Stimulated activated CD8-positive, alpha-beta memory T cell treated with anti-CD3 and anti-CD28 coated beads, Interleukin-12 subunit alpha, Interleukin-12 subunit beta, amount 100 ng/mL, for 24 hours (primary cell): ENCODE results near the gene CPB1.

ENCODE experiments used
- DNase-seq: peaks from one replicate; pipeline ENCODE4 v3.0.0-alpha.2; 2020; ENCODE audit errors: extremely low read depth

CPB1 gene

DNA sequence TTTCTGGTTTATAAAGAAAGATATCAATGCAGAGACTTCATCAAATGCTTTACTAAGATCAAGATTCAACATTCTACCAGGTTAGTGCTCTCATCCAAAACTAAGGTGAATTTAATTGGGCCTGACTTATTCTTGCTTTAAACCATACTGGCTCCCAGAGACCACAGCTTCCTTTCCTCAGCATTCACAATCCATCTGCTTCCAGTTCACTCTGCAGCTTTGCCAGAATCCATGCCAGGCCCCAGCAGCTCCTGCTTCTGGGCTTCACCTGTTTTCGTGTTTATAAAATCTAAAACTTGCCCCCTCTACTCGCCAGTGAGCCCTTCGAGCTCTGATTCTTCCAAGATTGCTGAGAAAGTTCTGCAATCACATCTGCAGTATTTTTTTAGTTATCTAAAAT lies 2.3 kb downstream of the CPB1 start:
- no peak for DNase-seq

DNA sequence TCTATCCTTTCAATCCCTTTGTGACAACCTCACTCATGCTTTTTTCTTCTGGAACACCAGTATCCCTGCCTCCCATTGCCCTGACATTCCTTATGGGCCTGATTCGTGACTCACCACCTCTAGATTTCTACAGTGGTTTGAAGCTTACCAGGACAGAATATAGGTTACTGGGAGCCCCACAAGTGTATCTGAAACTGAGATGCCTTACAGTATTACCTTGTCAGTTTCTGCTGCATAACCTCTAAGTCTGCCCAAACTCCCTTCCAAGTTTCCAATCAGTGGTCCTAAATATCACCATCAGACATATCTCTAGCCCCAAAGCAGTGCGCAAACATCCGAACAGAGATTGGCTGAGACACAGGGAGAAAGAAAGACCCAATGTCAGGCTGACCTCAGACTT lies 5.6 kb downstream of the CPB1 start:
- DNase-seq: no peak

DNA sequence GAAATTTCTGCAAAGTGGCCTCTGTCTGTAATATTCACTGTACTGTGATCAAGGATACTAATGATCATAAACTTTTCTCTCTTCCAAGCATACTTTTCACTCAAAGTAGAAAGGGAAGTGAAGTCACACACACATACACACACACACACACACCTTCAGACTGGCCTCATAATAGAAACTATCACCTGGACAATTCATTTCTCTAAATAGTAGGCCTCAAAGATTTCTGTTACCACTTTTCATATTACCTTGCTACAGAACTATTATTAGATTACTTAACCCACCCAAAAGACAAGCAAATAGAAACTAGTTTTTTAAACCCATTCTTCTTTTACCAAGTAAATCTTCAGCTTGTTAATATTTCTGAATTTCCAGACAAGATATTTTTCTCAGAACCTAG lies 12.2 kb downstream of the CPB1 start:
- no peak for DNase-seq

DNA sequence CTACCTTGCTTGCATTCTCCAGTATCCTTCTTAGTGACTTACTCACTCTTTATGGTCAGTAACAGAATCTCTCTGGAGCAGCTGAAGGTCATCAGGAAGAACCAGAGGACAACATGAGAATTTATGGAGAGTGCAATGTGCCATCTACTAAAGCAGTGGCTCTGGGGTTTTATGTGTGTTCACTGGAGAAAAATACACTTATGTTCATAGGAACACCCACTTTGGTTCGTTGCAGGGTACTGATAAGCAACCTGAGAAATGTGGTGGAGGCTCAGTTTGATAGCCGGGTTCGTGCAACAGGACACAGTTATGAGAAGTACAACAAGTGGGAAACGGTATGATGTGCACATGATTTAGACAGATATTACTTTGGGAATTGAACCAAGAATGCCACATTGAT lies 12.8 kb downstream of the CPB1 start:
- no peak for DNase-seq

DNA sequence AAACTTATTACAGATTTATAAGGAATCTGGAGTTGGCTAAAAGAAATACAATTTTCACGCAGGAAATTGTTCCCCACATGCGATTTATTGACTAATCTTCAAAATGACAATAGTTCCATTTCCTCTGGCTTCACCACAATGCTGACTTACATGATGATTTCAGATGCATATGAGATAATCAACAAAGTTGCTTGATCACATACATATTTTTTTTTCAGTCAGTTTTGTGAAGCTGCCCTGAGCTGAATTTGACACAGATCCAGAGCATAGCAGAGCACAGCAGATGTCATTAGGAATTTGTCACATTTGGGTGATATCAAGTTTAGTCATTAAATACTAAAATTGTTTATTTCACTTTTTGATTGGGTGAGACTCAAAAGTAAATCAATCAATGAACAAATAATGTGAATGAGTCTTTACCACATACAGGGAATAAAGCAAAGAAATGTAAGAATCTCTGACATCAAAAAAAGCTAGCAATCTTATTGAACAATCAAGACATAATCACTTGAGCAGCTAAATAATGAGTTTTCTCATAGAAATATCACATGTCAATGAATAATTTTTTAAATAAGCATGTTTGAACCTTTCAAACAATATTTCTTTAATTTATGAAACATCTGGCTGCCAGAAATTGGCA lies 18.3 kb downstream of the CPB1 start:
- no peak for DNase-seq

DNA sequence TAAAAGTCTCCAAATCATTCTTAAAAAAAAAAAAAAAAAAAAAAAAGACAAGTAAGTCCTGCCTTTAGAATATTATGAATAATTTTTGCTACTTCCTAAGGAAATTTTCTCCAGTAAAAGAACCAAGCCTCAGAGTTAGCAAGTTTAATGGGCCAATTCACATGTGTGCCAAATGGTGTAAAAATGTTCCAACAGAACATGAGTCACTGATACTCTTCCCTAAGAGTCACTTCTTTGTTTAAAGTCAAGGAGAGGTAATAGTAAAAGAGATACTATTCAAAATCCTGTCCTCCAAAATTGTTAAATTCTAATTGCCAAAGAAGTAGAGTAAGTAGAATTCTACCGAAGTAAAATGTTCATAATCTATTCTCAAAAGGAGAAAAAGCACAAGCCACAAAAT lies 19.7 kb downstream of the CPB1 start:
- no peak for DNase-seq

DNA sequence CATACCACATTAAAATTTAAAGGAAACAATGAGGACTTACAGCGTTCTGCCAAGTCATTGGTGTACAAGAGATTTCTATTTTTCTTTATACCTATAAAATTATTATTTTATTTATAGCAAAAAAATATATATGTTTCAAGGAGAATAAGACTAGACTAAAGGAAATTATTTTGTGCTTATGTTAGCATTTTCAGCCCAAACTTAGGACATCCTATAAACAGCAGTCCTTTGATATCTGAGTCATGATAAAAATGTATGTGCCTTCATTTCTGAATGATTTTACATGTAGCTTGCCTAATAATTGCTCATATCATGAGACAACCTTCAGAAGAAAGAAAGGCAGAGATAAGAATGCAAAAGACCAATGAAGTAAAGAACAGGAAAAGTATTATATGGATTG lies 20.8 kb downstream of the CPB1 start:
- DNase-seq: no peak

DNA sequence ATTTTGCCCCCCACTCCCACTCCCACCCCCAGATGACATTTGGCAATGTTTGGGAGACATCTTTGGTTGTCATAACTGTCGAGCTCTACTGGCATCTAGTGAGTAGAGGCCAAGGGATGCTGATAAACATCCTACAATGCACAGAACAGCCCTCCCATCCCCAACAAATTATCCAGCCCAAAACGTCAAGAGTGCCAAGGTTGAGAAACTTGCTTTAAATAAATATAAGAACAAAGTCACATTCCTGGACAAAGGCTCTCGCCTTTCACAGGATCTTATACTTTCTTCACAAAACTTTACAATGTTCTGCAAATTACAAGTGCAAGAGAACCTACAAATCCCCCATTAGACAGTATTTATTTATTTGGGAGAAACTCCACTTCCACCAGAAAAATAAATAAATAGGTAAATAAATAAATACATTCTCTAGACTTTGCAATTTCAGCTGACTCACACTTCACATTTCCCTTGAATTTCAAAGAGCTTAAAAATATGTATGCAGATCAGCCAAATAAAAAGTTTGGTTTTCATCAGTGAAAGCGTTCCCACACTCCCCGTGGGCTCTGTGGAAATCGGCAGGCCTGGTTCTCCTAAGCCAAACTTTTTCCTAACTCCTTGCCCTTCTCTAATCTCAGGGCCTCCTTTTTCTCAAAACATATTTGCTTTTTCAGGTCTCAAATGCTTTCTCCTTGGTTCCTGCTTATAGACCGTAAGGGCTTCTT lies 24.8 kb downstream of the CPB1 start:
- no peak for DNase-seq

DNA sequence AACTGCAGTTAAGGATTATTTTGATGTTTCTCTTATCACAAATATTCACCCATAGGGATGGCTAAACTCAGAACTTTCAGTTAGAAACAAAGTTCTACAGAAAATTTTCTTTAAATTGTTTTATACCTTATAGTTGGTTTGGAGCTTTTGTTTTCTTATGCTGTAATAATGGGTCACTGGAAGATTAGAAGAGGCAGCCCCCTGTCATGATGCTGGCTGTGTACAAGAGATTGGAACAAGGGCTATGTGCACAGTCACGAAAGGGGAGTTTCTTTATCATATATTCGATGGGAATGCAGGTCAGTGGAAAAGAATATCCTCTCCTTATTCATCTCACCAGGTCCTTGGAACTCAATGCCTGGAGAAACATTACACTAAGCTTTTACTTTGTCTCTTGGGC lies 25.5 kb downstream of the CPB1 start:
- DNase-seq: no peak

DNA sequence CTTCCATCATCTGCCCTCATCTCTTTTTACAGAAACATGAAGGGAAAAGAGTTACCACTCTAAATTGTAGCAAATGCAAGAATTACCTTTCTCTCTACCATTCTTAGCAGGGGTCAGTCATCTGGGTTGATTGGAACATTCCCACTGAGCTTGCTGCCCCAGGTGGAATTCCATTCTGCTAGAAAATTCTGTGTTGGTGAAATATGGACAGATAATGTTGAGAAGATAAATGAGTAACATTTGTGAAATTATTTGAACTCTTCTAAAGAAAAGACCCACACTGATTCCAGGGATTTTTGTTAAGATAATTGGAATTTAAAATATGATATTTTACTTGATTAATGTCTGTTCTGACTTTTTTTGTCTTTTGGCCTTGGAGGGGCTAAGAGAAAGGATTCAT lies 26.4 kb downstream of the CPB1 start:
- no peak for DNase-seq

DNA sequence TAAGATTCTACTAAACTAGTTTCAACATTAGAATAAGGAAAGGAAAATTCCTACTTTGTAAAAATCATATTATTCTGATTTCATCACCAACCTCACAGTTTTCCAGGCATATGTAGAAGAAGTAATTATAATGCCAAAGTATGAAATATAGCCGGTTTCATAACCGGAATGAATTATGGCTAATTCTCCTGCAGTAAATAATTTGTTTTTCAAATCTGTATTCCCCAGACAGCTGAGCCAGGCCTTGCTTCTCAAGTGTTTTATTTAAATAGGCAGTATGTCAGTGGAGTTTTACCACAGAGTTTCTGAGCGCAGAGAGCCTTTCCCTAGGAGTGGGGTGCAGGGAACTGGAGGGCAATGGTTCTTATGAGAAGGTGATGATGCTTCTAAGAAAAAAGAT lies 28.8 kb downstream of the CPB1 start:
- no peak for DNase-seq

DNA sequence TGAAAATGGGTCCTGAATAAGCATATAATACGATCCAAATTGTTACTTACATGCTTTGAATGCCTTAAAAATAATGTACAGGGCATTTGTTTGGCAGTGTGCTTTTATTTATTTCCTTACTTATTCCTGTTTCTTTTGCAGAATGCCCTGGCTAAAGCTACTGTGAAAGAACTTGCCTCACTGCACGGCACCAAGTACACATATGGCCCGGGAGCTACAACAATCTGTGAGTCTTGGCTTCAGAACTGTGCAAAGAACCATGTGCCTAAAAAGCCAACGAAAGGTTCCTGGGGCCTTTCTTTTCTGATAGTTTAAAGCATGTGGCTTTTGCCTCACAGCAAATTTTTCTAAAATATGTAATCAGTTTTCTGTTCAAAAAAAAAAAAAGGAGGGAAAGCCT lies 29.7 kb downstream of the CPB1 start:
- DNase-seq: no peak

DNA sequence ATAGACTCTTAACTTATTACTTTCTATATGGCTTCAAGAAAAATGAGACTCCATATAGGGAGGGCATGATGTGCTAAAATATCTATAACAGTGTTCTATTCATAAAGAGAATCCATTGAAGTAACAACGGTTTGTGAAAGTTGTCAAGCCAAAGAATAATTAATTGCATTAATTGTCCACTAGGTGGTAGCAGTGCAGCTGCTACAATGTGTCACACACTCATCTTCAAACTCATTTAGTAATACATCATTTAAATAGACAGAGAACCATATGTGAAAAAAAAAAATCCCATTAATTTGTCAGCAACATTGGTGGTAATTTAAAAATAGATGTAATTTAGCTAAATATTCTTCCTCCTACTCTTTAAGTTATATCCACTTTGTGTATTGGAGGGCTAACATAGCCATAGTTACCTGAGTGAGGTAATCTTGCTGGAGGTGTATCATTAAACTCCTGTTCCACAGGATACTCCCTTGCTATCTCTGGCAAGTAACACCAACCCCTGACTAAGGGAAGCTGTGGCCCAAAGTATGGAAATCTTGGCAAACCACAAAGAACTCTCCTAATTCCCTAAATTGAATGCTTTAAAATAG lies 33.8 kb downstream of the CPB1 start:
- DNase-seq: no peak

DNA sequence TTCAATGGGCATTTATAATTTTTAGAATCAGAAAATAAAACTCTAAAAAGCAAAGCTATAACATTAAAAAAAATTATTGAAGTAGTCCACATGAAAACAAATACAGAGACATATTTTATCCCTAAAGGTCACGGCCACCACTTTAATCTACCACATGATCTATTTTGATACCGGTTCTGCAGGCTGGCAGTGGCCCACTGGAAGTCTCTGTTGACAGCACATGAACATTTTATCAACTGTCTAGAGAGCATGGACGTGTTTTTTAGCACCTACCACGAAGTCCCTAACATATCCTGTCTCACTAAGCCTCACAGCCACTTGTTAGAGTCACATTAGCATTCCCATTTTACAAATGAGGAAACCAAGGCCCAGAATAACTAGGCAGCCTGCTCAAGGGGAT lies 35.7 kb downstream of the CPB1 start:
- DNase-seq: no peak

DNA sequence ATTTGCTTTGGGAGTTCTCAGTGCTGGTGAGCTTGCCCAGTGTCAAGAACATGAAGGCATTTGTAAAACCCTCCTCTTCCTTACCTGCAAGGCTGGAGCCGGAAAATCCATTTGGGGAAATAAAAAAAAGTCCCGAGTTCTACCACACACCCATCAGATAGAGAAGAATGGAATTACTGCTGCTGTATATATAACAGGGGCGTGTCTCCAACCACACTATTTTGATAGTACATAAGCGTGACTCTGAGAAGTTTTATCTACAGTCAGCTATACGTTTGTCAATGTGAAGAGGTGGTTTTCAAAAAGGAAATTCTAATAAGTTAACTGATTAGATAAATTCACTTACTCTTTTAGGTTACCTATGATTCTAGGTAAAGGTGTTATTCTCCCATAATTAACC lies 36.2 kb downstream of the CPB1 start:
- no peak for DNase-seq

DNA sequence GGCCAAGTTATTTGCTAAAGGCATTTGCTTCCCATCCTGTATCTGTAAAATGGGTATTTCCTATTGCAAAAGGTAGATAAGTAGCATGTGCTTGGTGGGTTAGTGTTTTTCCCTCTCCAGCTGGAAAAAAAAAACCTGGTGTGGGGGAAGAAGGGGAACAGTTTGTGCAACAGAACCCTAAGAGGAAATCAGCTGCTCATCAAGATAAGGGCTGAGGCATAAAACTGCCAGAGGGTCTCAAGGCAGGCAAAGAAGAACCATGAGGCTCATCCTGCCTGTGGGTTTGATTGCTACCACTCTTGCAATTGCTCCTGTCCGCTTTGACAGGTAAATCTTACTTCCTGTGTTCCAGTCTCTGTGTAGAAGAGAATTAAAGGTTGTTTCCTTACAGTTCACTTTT lies 37.4 kb downstream of the CPB1 start, which contains the start of gene CPA3:
TSS of gene CPA3 (plus strand) at position 248 of the 400 bp plus-strand sequence. CDS start at position 260, 12 bp downstream.
- no peak for DNase-seq

DNA sequence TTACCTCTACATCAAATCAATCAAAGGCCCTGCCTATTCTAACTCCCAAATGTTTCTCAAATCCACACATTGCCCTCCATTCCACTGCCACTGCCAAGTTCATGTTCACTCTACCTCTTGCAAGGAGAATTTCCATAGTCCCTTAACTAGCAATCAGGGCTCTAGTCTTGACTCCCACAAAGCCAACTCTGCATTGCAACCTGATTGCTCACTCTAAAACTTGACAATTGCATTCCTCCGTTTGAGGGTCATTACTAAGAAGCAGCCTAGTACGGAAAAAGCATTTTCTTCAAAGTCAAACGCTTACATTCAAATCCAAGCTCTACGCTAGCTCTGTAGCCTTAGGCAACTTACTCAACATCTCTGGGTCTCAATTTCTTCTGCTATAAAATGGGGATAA lies 38.6 kb downstream of the CPB1 start:
- no peak for DNase-seq

DNA sequence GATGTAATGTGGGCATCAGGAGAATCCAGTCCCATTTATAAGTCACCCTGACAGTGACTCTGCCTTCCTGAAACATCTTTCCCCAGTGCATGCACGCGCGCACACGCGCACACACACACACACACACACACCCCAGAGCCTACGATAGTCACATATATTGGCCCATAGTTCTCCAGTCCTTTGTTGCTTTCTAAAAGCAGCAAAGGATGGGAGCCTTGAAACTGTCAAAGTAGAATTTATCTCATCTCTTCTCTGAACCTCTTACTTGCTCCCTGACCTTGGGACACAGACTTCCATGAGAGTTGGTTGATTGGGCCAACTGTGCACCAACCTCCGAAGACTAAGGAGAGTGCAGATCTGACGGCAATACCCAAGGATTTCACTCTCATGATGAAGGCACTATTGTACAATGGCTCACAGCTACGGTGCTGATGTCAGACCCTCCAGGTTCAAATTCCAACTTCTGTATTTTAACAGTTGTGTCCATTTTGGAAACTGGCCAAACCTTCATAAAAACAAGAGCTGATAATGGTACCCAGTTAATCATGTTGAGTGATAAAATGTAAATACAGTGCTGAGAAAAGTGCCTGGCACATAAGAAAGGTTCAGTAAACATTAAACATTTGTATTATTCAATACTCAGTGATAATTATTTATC lies 45.8 kb downstream of the CPB1 start:
- no peak for DNase-seq

DNA sequence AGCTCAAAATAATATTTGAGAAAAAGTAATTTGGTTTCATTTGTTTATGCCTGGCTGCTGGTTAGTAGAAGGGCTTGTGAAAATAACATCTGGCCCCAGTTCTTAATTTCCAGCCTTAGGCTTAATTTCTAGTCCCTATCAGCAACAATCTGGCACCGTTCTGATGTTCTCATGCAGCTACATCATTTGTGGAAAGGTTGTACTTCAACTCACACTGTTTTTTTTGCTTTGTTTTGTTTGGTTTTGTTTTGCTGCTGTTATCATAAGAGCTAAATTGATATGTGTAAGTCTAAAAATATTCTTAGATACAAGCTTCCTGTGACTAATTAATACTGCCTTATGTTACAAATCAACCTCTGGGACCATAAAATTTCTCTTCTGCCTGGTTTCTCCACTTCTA lies 46.4 kb downstream of the CPB1 start:
- no peak for DNase-seq

DNA sequence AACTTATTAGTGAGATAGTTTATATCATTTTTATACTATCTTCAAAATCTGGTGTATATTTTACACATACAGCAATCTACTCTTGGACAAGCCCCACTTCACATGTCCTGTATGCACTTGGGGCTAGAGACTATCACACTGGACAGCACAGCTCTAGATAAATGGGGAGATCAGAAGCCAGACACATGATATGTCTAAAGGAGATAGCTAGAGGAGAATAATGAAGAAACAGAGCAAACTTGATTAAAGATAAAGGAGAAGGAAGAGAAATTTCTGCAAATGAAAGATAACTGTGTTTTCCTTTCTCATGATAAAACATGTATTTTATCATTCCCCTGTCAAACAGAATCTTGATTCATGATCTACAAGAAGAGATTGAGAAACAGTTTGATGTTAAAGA lies 50.5 kb downstream of the CPB1 start:
- DNase-seq: no peak

DNA sequence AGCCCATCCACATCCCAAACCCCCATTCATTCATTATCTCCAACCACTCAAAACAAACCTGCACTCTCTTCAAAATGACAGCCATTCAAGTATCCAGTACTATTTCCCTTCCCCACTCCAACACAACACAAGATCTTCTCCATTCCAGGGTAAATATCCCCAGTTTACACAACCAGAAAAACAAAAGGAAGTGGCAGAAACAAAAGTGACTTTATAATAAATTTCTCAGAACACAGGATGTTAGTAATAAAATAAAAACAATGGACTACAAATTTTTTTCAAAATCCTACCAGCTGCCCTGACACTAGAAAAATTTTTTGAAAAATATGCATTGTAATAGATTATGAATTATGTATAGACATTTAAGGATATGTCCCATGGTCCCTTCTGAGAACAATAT lies 51.6 kb downstream of the CPB1 start:
- DNase-seq: no peak

DNA sequence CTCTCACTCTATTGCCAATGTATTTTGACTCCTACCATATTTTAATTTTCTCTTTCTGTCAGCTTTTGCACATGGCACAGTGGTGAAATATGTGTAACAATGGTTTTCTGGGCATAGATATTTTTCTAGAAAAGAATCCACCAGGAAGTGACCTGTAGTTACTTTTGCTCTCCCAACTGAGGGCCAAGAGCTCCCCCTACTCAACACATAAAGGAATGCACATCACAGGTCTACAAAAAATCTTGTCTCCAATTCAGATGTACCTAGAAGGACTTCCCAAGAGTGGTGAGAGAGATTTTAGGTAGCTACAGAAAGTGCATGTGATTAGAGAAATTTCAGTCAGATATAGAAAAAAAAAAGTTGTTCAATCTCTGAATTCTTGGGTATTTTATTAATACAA lies 53.1 kb downstream of the CPB1 start:
- DNase-seq: no peak

DNA sequence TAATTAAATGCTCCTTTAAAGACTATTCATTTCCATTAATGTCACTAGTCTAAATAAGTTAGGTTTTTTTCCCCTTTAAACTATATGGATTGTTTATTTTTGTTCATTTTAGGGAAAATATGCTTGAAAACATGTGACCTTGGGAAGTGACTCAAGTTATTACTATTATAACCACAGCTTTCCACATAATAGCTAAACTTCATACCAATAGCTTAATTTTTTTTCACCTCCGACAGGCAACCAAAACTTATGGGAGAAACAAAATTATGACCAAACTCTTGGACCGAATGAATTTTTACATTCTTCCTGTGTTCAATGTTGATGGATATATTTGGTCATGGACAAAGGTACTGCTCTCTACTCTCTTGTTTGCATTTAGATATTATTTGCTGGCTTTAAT lies 53.7 kb downstream of the CPB1 start:
- DNase-seq: no peak
